HepG2 (cell line): ENCODE results near the gene TGFA. TPM values are rescaled to one million over a fixed set of nuclear protein-coding genes. Genes with fewer than 3 reads are reported as not detected.
A peak's percentile ranks its signal among the peaks of the same experiment; 100 is the strongest.

Experiments used
- EP300 ChIP-seq, 3 experiments: sonication (generic) in 1 of 3; formaldehyde crosslinking in 1 of 3; IDR thresholded peaks; 2 replicates each; pipeline versions ENCODE4 v1.5.1 to v1.6.1; 2011 to 2020; ENCODE audit warnings: low read depth in 2 of 3, low read length in 2 of 3, borderline replicate concordance in 1 of 3, improper control_type of control experiment in 1 of 3, mild to moderate bottlenecking in 1 of 3, missing genetic modification reagents in 1 of 3, moderate library complexity in 1 of 3
- HNRNPK ChIP-seq: fragments of 200-400 bp; formaldehyde crosslinking; IDR thresholded peaks from 2 replicates; pipeline ENCODE4 v1.6.1; 2018; ENCODE audit warnings: low read length, low read depth, moderate library complexity, mild to moderate bottlenecking; ENCODE audit not compliant: poor library complexity, severe bottlenecking
- PCBP1 ChIP-seq: fragments of 200-400 bp; formaldehyde crosslinking; IDR thresholded peaks from 2 replicates; pipeline ENCODE4 v1.6.1; 2017; ENCODE audit warnings: mild to moderate bottlenecking, low read depth, low read length, borderline replicate concordance
- SIX1 ChIP-seq: sonication (generic); formaldehyde crosslinking; IDR thresholded peaks from 2 replicates; pipeline ENCODE4 v1.4.0; 2020; ENCODE audit warnings: missing genetic modification reagents, borderline replicate concordance
- SMYD3 ChIP-seq: sonication (generic); formaldehyde crosslinking; IDR thresholded peaks from 2 replicates; pipeline ENCODE4 v1.8.1; 2023; ENCODE audit warnings: mild to moderate bottlenecking, missing genetic modification reagents
- TBP ChIP-seq: sonication (generic); formaldehyde crosslinking; IDR thresholded peaks from 2 replicates; pipeline ENCODE4 v1.5.0; 2020; ENCODE audit warnings: missing genetic modification reagents
- ZFYVE20 ChIP-seq: sonication (generic); formaldehyde crosslinking; IDR thresholded peaks from 2 replicates; pipeline ENCODE4 v1.8.0; 2023; ENCODE audit warnings: low read depth, mild to moderate bottlenecking, moderate library complexity, missing genetic modification reagents, borderline replicate concordance
- ZNF318 ChIP-seq: sonication (generic); formaldehyde crosslinking; IDR thresholded peaks from 2 replicates; pipeline ENCODE4 v1.4.0; 2020; ENCODE audit warnings: mild to moderate bottlenecking, missing genetic modification reagents
- ZNF446 ChIP-seq: sonication (generic); formaldehyde crosslinking; IDR thresholded peaks from 2 replicates; pipeline ENCODE4 v1.5.0; 2020; ENCODE audit warnings: mild to moderate bottlenecking, missing genetic modification reagents
- polyA plus RNA-seq, 8 experiments: library from polyadenylated mRNA; depleted of rRNA in 3 of 8; stranded (reverse) in 7 of 8; unstranded in 1 of 8; fragments of >200 nt; fragmentation: Illumina TruSeq in 4 of 8; extraction: Trizol in 4 of 8; gene quantifications; 2 replicates each; pipeline versions ENCODE4 v1.2.1 to v1.2.3, GENCODE V29; 2011 to 2016; ENCODE audit warnings: low read depth in 4 of 8, missing spikeins in 1 of 8, mixed read lengths in 1 of 8; ENCODE audit not compliant: insufficient read depth in 1 of 8
- total RNA-seq, 5 experiments: library from RNA; depleted of rRNA; stranded (reverse); fragments of >200 nt; fragmentation: Illumina TruSeq; extraction: Trizol; gene quantifications; 2 replicates each; pipeline ENCODE4 v1.2.3, GENCODE V29; 2016; ENCODE audit warnings: low read depth in 1 of 5
- TF ChIP-seq, protein P1 (sequence below): sonication (generic); formaldehyde crosslinking; IDR thresholded peaks from 2 replicates; pipeline ENCODE4 v1.9.0; 2021; ENCODE audit warnings: mild to moderate bottlenecking, missing genetic modification reagents
- TF ChIP-seq, protein P2 (sequence below): sonication (generic); formaldehyde crosslinking; IDR thresholded peaks from 2 replicates; pipeline ENCODE4 v1.4.0; 2020; ENCODE audit warnings: missing genetic modification reagents, borderline replicate concordance

Gene TGFA
- total and polyA plus RNA-seq, 2 of the 13 experiments (the other 11 are each of a cell fraction or from before 2014, with no cell fraction given) = 7.8 to 15.3 TPM

DNA sequence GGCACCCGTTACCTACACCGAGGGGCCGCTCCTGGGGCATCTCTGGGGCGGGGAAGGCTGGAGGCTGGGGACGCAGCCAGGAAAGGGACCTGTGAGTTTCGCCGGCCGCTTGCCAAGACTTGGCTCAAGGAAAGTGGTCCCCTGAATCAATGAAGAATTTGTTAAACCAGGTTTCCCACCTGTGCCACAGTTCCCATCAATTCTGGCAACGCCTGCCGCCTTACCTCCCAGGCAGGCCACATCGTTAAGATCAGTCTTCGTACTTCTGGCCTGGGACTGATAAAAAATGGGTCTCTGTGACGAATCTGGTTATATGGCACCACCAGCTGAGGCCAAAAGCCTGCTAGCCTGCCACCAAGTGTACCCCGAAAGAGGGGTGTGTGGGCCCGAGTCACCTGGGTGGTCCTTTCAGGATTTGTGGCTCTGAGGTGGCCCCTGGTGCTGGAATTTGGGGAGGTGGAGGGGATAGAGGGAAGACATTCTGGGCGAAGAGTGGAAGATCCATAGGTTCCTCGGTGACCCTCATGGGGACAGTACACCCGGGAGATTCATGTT, 789 bp upstream of the TGFA start (continued):
- no peak for TF ChIP-seq ZNF446 (CRISPR knock-in tag)
- TF ChIP-seq, protein P1, sequence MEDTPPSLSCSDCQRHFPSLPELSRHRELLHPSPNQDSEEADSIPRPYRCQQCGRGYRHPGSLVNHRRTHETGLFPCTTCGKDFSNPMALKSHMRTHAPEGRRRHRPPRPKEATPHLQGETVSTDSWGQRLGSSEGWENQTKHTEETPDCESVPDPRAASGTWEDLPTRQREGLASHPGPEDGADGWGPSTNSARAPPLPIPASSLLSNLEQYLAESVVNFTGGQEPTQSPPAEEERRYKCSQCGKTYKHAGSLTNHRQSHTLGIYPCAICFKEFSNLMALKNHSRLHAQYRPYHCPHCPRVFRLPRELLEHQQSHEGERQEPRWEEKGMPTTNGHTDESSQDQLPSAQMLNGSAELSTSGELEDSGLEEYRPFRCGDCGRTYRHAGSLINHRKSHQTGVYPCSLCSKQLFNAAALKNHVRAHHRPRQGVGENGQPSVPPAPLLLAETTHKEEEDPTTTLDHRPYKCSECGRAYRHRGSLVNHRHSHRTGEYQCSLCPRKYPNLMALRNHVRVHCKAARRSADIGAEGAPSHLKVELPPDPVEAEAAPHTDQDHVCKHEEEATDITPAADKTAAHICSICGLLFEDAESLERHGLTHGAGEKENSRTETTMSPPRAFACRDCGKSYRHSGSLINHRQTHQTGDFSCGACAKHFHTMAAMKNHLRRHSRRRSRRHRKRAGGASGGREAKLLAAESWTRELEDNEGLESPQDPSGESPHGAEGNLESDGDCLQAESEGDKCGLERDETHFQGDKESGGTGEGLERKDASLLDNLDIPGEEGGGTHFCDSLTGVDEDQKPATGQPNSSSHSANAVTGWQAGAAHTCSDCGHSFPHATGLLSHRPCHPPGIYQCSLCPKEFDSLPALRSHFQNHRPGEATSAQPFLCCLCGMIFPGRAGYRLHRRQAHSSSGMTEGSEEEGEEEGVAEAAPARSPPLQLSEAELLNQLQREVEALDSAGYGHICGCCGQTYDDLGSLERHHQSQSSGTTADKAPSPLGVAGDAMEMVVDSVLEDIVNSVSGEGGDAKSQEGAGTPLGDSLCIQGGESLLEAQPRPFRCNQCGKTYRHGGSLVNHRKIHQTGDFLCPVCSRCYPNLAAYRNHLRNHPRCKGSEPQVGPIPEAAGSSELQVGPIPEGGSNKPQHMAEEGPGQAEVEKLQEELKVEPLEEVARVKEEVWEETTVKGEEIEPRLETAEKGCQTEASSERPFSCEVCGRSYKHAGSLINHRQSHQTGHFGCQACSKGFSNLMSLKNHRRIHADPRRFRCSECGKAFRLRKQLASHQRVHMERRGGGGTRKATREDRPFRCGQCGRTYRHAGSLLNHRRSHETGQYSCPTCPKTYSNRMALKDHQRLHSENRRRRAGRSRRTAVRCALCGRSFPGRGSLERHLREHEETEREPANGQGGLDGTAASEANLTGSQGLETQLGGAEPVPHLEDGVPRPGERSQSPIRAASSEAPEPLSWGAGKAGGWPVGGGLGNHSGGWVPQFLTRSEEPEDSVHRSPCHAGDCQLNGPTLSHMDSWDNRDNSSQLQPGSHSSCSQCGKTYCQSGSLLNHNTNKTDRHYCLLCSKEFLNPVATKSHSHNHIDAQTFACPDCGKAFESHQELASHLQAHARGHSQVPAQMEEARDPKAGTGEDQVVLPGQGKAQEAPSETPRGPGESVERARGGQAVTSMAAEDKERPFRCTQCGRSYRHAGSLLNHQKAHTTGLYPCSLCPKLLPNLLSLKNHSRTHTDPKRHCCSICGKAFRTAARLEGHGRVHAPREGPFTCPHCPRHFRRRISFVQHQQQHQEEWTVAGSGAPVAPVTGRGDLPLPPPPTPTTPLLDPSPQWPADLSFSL (CRISPR knock-in tag) = no peak
- no peak for TF ChIP-seq SMYD3 (CRISPR knock-in tag)
- no peak for TF ChIP-seq ZFYVE20
- no peak for TF ChIP-seq TBP (CRISPR knock-in tag)
- TF ChIP-seq HNRNPK = no peak
- TF ChIP-seq SIX1 = 0 out of 2 replicates have a peak, but pooled peaks have one; percentile 31
- TF ChIP-seq, protein P2, sequence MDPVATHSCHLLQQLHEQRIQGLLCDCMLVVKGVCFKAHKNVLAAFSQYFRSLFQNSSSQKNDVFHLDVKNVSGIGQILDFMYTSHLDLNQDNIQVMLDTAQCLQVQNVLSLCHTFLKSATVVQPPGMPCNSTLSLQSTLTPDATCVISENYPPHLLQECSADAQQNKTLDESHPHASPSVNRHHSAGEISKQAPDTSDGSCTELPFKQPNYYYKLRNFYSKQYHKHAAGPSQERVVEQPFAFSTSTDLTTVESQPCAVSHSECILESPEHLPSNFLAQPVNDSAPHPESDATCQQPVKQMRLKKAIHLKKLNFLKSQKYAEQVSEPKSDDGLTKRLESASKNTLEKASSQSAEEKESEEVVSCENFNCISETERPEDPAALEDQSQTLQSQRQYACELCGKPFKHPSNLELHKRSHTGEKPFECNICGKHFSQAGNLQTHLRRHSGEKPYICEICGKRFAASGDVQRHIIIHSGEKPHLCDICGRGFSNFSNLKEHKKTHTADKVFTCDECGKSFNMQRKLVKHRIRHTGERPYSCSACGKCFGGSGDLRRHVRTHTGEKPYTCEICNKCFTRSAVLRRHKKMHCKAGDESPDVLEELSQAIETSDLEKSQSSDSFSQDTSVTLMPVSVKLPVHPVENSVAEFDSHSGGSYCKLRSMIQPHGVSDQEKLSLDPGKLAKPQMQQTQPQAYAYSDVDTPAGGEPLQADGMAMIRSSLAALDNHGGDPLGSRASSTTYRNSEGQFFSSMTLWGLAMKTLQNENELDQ (CRISPR knock-in tag) = no peak
- TF ChIP-seq PCBP1 = no peak
- no peak for TF ChIP-seq EP300 (IDR thresholded peaks at IDR 0.05; ENCODE audit: low read depth in 2 of 2, low read length in 2 of 2)
- TF ChIP-seq EP300 (CRISPR knock-in tag; IDR thresholded peaks at IDR 0.05; ENCODE audit: borderline replicate concordance) = no peak
- TF ChIP-seq ZNF318 (CRISPR knock-in tag) = no peak
